ENCODE measurements around the gene PTEN. TPM values are rescaled to one million over a fixed set of nuclear protein-coding genes. Genes with fewer than 3 reads are reported as not detected.

The PTEN gene
- 71.6 and 117 TPM in 2 replicates for total RNA-seq

GRCh38 chr10:87863053-87863943, at the start of gene PTEN, which contains the start of gene KLLN:
Gene PTEN, plus strand, starts transcription at chr10:87863625. Its CDS starts 845 bp downstream, at chr10:87864470.
Gene KLLN, minus strand, starts transcription at chr10:87863533. Its CDS starts 1,046 bp downstream, at chr10:87862487.

GRCh38 chr10:87817609-87818504, 45.6 kb upstream of the PTEN start, which contains the start of gene ATAD1:
Gene ATAD1, minus strand, starts transcription at chr10:87818226. Its CDS starts 3,627 bp downstream, at chr10:87814599.

Small RNAs within 50 kb of the gene (small RNA-seq; reads per million reads assigned to genes)
- not detected for gene RF00284
- not detected for gene RN7SL78P

Other genes starting within 250 kb of the PTEN start
- gene PAPSS2, start 203.7 kb upstream of the PTEN start, total RNA-seq: 8.5 and 12.2 TPM in 2 replicates
- gene ATAD1, start 45.4 kb upstream of the PTEN start, total RNA-seq: 16.5 and 27.7 TPM in 2 replicates
- gene KLLN, start 92 bp upstream of the PTEN start, total RNA-seq: 0.39 and 0.65 TPM in 2 replicates